Endothelial cell of hepatic sinusoid (primary cell): ENCODE results near the gene RFC1.
"Not testable (repeated sequence)": the region's sequence is repeated elsewhere in the genome, so short reads cannot be mapped to it uniquely, and the experiment has no call there.

ENCODE experiments used
- in situ Hi-C: cut with HindIII; loops from 2 replicates; pipeline ENCODE4 v1.10.0; 2017; ENCODE audit warnings: low sequenced_read_pairs

RFC1 gene

DNA sequence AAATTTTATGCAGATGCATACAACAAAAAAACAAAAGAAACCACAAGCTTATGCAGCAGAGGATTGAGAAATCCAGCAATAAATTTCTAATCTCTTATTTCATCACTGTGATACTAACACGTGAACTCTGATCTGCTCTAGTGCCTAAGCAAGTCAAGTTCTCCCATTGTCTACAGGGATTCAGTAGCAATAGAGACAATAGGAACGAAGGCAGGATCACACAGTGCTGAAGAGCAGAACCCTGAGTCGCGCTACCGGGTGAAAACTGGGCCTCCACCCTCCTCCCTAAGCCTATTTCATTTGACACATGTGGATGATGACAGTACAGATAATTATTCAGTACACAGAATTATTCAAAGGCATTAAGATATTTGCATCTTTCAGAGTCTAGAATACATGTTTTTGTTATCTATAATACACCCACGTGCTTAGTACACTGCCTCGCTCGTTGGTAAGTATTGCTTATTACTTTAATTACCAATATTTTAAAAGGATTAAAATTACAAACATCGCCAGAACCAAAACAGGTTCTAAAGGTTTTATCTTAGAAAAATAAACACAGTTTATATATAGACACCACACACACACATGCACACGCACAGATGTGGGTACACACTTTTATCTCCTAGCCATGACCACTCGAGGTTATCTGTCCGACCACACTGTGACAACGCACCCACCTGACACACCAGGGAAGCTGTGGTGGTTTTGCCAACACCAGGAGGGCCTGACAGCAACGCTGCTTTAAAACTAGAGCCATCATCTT, 60.1 kb downstream of the RFC1 start:
- in situ Hi-C loops: loop anchor here (5.0 kb wide), 2 partner anchors 39 to 106 kb away; no protein-coding TSS in a partner anchor

DNA sequence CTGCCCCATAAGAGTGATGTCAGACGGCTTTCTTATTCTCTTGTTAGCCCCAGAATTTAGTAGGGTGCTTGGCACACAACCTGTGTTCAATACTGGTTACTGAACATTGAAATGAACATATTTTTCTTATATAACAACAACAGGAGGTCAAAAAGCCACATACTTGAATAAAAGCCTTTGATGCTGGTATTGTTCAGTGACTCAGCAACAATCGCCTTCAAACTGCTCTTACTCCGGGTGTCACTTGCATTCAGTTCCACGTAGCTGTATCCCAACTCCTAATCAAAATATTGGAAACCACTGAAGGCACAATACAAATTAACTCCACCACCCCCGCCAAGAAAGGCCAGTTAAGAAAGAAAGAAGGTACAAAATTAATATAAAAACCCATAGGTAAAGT, 61.5 kb downstream of the RFC1 start:
- in situ Hi-C loops: loop anchor here (5.0 kb wide), 2 partner anchors 37 to 108 kb away; no protein-coding TSS in a partner anchor

DNA sequence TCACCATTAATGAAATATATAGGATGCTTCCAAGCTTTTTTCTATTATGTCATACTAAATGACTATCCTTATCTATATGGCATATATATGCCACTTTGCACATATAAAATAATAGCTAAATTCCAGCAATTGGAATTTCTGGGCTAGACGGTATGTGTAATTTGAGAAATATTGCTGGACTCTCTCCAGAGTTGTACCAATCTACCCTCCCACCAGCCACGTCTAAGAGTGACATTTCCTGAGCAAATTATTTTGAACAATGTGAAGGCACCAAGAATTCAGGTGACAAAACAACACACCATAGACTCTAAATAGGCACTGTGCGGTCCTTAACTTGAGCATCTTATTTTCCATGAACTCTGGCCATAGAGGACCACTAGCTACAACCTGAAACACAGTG, 62.3 kb downstream of the RFC1 start:
- in situ Hi-C loops: no loop called here

DNA sequence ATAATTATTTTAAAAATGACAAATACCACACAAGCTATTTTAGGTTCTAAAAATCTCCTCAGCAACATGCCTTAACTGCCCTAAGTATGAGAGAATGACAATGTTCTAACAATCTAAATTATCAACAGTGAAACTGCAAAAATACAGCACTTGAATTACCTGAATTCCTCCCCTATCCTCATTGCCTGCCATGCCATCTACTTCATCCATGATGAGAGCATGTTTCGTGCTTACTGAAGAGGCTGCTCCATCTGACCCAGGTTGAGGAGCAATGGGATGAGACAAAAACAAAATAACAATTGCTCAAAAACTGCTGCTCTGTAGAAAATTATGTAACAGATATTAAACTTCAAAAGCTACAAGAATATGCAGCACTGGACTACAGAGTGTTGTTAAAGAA, 63.3 kb downstream of the RFC1 start:
- in situ Hi-C loops: no loop called here

DNA sequence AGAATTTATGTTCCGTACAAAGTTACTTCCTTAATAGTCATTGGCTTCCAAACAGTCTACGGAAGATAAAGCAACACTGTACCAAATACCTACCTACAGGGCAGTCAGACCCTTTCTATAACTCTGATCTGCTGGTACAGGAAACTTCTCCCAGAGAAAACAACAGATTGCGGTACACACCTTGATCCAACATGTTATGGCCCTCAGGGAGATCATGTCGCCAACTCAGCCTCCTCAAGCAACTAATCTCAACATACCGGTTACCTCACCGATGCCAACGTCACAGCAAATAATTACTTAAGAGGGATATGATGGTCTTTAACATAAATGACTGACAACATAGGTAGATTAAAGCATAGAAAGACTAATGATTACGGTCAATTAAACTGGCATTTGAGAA, 70.4 kb downstream of the RFC1 start:
- in situ Hi-C loops: no loop called here

DNA sequence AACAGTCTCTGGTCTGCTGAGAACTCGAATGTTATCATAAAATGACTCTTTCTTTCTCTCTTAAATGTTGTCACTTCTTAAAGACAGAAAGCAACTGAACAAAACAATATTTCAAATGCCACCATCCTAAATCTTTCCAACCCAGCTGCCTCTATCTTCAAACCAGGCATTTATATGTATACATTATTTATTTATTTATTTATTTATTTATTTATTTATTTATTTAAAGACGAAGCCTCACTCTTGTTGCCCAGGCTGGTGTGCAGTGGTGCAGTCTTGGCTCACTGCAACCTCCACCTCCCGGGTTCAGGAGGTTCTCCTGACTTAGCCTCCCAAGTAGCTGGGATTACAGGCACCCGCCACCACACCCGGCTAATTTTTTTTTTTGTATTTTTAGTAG, 73.7 kb downstream of the RFC1 start:
- in situ Hi-C loops: not testable (repeated sequence)

DNA sequence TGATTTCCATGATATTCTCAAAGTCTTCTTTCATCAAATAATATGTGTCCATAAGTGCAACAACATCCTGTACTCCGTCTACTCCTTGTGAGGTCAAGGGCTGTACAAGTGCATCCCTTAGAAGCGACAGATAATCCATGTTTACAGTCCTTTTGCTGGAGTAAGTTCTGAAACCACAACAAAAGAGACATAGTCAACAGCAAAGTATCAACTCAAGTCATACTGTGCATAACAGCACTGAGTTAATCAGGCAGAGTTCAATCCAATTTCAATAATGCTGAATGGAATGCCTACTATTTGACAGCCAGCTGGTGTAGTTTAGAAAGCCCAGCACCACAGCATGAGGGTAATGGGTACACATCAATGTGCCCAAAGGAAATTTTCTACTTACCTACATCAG, 74.5 kb downstream of the RFC1 start:
- in situ Hi-C loops: no loop called here

DNA sequence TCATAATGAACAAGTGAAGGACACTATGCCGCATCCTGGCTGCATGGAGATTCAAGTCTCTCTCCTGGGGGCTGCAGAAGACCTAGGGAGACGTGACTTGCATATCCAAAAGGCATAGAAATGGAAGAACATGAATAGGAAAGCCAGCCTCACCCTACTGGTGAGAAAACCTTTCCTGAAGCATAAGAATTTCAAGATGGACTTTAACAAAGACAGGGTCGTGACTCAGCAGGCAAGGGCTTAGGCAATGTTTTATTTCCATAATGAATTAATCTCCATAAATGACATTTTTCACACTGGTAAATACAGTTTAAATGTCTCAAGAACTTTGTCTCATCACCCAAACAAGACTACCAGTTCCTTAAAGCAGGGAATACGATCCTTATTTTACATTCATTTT, 78.9 kb downstream of the RFC1 start:
- in situ Hi-C loops: no loop called here

DNA sequence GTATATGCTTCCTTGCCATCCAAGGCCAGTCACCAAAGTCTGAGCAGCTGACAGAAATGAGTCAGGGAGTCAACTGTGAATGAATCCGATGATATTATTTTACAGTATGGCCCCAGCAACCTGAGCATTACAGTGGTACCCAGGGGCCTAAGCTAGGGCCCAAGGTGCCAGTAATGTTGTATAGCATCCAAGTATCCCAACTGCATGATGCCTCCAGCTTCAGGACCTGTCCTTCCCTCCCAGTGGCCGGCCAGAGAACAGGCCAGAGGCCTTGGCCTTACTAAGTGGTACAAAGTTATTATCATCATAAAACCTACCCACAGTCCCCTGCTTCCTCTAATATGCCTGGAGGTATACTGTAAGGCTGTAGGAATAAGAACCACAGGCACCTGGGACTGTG, 79.9 kb downstream of the RFC1 start:
- in situ Hi-C loops: no loop called here

DNA sequence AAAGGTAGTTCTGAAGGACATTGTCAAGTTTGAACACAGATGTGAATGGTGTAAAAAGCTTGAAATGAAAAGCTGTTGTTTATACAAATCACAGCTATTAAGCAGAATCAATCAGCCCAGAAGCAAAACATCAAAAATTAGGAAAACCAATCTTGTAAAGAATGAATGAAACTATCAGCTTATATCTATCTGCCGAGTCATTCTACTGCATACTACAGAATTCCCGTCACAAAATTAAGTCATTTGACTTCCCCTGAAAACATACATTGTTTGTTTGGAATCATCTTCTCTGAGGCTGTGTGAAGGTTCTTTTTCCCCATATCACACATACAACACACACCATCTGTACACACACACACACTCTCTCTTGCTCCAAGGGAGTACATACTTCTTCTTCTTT, 80.3 kb downstream of the RFC1 start:
- in situ Hi-C loops: no loop called here

DNA sequence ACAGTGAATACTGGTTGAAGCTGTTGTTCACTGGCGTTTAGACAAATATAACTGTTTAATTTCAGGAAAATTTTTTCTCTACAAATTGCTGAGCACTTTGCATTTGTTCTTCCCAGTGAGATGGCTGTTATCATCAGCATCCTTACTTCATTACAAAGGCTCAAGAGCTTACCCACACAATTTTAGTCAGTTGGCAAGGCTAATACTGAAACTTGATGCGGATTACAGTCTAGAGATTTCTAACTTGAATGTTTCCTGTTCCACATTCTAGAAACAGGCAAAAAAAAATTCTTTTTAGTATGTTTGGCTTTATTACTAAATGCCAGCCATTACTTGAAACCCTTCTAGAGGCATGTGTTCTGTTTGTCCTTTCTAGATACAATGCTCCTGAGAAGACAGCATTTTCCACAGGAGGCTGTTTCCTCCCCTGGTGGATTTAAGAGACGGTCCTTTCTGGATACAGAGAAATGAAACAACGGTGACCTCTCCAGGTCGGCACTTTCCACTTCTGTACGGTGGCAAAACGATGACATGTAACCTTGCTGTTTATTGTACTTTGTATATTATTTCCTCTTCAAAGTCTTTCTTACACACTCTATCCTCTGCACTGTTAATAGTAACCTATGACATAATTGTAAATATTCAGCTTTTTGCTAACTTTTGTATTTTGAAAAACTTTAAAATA, 80.9 kb downstream of the RFC1 start:
- in situ Hi-C loops: no loop called here

DNA sequence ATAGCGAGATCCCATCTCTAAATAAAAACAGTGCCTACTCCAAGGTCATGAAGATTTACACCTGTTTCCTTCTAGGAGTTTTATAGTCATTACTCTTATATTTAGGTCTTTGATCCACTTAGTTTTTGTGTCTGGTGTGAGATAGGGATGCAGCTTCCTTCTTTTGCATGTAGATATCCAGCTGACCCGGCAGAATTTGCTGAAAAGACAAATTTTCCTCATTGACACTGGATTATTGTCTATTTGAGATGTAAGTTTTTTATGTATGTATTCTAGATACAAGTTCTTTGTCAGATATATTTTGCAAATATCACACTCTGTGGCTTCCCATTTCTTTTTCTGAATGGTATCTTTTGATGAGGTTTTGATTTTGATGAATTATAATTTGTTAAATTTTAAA, 85.4 kb downstream of the RFC1 start:
- in situ Hi-C loops: no loop called here

DNA sequence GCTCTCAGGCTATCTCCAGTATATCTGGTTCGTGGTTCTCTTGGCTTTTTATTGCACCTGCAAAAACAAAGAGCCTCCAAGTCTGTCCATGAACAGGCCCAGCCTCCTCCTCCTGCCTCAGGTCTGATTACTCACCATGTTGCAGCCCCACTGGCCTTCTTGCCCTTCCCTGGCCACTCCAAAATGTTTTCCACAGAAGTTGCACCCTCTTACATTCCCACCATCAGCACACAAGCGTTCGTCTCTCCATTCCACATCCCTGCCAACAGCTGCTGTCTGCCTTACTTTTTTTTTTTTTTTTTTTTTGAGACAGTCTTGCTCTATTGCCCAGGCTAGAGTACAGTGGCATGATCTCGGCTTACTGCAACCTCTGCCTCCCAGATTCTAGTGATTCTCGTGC, 86.7 kb downstream of the RFC1 start:
- in situ Hi-C loops: no loop called here

DNA sequence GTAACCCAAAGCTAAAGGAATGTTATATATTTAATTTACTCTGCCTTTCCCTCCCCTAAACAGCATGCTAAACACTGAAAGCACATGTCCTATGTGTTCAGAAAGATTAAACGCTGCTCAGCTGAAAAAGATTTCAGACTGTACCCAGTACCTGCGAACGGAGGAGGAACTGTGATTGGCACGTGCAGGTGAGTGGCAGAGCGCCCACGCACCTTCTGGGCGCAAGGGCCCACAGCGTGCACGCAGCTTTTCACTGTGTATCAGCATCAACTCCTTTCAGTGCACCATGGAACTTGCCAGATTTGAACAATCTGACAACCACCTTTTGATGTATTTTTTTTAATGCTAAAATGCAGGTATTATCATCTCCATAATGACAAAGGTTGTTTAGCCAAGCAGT, 87.7 kb downstream of the RFC1 start:
- in situ Hi-C loops: no loop called here

DNA sequence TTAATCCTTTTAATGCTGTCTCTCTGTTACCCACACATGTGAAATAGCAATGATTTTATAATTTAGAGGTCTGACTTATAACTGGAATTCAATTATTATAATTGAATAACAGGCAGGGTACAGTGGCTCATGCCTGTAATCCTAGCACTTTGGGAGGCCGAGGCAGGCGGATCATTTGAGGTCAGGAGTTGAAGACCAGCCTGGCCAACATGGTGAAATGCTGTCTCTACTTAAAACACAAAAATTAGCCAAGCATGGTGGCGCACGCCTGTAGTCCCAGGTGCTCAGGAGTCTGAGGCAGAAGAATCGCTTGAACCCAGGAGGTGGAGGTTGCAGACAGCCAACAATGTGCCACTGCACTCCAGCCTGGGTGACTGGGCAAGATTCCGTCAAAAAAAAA, 88.5 kb downstream of the RFC1 start:
- in situ Hi-C loops: not testable (repeated sequence)

DNA sequence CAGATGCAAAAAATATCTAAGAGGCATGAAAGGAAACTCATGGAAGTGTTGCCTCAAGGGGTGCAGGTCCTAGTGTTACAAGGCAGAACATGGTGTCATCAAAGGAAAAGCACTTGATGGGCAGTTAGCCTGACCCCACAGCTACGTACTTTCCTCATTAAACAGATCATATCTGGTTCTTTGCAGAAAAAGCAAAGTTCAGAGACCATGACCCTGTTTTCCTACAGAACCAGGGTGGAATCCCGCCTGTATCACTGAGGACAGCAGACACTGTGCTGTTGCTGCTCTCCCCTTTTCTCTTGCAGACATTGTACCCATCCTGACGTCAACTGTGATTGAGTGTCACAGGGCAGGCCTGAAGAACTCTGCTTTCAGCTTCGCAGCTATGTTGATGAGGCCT, 91.7 kb downstream of the RFC1 start:
- in situ Hi-C loops: no loop called here

DNA sequence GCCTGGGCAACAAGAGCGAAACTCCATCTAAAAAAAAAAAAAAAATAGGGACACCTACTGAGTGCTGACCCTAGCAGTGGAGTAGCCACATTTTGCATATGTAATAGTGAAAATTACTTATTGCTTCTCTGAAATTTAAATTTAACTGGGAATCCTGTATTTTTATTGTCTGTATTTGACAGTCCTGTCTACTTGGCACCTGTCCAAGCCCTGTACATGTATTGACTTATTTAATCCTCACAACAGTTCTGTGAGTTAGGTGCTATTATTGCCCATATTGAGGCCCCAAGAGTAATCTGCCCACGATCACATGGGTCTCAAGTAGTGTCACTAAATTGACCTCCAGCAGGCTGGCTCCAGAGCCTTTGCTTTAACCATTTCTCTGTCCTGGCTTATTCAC, 102.3 kb downstream of the RFC1 start:
- in situ Hi-C loops: no loop called here

DNA sequence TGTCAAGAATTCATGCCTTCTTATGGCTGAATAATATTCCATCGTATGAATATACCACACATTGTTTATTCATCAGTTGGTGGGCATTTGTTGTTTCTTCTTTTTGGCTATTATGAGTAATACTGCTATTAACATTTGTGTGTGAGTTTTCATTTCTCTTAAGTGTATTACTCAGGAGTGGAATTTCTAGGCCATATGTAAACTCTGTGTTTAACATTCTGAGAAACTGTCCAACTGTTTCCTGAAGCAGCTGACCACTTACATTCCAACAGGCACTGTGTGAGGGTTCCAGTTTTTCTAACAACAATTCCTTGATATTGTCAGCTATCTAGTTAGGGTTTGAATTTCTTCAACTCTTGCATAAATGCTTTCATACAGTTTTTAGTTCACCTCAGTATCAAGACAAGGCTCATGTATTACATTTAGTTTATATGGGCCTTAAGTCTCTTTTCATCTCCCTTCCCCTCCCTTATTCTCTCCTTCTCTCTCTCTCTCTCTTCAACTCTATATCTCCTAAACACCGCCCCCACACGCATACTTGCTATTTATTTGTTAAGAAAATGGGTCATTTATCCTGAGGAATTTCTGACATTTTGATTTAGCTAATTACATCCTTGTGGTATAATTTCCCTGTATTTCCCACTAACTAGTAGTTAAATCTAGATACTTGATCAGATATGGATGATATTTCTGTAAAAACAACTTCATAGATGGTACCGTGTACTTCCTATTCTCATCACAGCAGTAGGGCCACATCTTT, 106.4 kb downstream of the RFC1 start:
- in situ Hi-C loops: no loop called here

DNA sequence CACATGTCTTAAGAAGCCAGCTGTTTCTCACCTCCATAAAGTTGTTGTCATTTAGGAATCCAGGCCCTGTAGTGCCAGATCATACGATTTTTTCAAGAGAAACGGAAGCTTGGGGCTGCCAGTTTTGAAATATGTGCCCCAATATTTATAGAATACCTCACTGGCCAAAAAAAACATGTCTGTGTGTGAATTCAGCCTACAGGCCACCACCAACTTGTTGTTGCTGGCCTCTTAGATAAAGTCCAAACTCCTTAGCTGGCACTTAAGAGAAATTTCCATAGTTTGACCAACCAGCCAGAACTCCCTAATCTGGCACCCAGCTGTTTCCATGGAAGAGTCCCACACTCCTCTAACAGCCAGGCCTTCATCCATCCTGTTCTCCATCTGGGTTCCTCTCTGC, 109.7 kb downstream of the RFC1 start:
- in situ Hi-C loops: no loop called here

DNA sequence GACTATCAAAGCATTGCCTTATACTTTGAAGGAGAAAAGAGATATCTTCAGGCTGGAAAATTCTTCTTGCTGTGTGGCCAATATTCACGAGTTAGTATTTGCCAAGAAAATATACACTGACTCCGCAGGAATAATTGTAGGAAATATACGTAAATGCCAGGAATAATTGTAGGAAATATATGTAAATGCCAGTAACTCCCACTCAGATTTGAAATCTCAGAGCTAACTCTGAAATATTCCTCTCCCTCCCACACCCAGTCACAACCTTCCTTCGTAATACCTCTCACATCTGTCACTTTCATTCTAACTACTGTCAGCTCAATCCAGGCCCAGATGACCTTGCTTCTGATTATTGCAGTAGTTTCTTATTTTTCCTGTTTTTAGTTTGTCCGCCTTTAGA, 110.3 kb downstream of the RFC1 start:
- in situ Hi-C loops: no loop called here

DNA sequence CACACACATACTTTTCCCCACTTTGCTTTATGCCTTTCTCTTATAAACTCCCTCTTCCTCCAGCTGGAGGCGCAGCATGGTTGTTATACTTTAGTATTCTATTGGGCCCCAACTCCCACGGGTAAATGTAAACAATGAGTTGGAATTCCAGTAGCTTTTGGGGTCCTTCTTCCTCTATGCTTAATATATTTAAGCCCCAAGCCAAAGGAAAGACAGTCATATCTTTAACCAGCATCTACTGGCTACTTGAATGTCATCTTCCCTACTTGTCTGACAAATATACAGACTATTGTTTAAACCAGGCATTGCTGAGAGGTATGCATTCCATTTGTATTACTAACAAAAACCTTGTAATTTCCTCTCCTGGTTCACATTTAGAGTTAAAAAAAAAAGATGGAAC, 110.9 kb downstream of the RFC1 start:
- in situ Hi-C loops: no loop called here

DNA sequence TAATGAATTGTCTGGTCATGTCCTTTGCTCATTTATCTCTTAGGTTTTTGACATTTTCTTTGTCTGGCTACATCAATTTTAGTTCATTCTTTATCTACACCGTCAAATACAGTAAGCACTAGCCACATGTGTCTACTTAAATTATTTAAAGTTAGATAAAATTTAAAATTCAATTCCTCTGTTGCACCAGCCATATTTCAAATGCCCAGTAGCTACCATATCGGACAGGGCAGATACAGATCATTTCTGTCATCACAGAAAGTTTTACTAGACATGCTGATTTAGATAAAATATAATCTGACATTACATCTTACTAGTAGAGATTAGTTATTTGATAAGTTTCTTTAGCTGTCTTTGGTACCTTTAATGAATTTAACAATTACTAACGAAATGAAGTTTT, 122.7 kb downstream of the RFC1 start:
- in situ Hi-C loops: loop anchor here (5.0 kb wide), 1 partner anchor 36 kb away; no protein-coding TSS in a partner anchor
